HG03442 (cell line): Measurements from ENCODE around the gene DENND6B.
"Not testable (repeated sequence)": the region's sequence is repeated elsewhere in the genome, so short reads cannot be mapped to it uniquely, and the experiment has no call there.

Source experiments
- ATAC-seq: cut with Tn5 transposase; IDR thresholded peaks from one replicate; pipeline ENCODE4 v1.9.1; 2021; ENCODE audit warnings: mild to moderate bottlenecking, moderate library complexity; ENCODE audit not compliant: unreplicated experiment

Gene DENND6B

GRCh38 chr22:50339945-50340879, 13.4 kb upstream of the DENND6B start:
- ATAC-seq, result no peak

GRCh38 chr22:50338860-50339462, 12.1 kb upstream of the DENND6B start:
- ATAC-seq, result no peak

- ATAC-seq, result no peak
These were observed 11.3 kb upstream of the DENND6B start for GRCh38 chr22:50338042-50338573.

GRCh38 chr22:50337262-50338041, 10.6 kb upstream of the DENND6B start:
- no peak for ATAC-seq

- not testable (repeated sequence) for ATAC-seq
These were observed 7.6 kb upstream of the DENND6B start for GRCh38 chr22:50334433-50334832.

- no peak for ATAC-seq
These were observed 2.4 kb upstream of the DENND6B start for GRCh38 chr22:50329236-50329635.

- no peak for ATAC-seq
These were observed 853 bp upstream of the DENND6B start for GRCh38 chr22:50327711-50328019.

- ATAC-seq, result no peak
These were observed 422 bp downstream of the DENND6B start for GRCh38 chr22:50326225-50326955.

DNA sequence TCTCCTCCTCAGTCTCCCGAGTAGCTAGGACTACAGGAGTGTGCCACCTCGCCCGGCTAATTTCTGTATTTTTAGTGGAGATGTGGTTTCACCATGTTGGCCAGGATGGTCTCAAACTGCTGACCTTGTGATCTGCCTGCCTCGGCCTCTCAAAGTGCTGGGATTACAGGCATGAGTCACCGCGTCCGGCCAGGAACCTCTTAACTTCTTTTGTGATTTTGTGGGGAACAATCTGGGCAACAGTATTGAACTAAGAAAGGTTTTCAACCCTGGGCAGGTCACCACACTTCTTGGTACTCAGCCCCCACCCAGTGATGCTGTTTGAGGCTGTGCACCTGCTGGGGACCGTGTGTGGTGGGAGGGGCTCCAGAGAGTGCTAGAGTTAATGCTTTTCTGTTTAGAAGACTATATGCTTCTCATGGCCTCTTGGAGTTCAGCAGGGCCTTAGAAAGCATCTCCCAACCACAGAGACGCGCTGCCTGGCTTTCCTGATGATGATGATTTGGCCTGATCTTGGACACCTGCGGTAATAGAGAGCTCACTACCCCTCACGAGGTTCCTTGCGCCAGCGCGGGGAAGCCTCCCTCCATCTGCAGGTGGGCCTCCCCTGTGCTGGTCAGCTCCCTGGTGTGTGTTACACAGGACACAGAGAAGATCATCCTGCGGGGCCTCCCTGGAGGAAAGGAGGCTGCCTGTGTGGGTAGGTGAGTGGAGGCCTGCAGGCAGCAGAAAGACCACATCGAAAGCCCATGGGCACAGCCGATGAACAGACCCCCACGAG, 1.2 kb downstream of the DENND6B start:
- ATAC-seq, result no peak

DNA sequence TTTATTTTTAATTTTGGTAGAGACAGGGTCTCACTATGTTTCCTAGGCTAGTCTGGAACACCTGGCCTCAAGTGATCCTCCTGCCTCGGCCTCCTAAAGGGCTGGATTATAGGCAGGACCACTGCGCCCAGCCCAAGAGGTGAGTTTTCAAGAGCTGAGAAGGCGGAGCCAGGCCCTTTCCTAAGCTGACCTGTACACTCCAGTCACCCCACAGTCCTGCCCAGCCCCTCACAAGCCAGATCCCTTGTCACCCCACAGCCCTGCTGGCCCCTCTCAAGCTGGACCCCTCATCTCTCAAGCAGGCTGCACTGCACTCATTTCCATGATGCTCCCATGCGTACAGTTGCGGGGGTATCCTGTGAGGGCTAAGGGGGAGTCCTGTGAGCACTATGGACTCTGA, 2.9 kb downstream of the DENND6B start:
- no peak for ATAC-seq

- not testable (repeated sequence) for ATAC-seq
These were observed 4.3 kb downstream of the DENND6B start for GRCh38 chr22:50322382-50323104.

DNA sequence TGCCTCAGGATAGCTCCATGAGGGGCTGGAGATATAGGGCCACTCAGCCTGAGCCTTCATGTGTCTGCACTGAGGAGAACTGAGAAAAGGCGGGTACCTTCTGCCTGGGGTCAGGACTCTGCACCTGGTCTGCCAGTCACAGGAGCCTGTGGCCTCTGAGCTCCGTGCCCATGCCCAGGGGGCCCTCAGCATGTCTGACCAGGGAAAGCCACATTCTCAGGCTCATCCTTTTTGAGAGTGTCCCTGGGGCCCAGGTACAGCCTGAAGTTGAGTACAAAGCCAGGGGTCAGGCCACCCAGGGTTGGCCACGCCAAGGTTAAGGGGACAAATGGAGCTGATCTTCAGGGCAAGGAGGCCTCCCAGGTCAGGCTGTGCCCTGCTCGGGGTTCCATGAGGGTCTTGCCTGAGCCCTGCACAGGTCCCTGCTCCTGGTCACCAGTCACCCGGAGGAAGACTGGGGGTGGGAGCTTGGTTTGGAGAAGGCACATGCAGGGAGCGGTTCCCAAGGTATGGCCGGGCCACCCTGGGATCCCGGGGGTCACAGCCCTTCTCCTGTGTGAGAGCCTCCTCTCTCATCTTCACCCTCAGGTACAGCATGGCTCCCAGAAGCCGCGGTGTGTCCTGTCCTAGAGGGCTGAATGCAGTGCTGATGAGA, 6.0 kb downstream of the DENND6B start:
- ATAC-seq, result no peak

- ATAC-seq, result no peak
These were observed 6.7 kb downstream of the DENND6B start for GRCh38 chr22:50320116-50320515.

GRCh38 chr22:50319503-50319951, 7.3 kb downstream of the DENND6B start:
- ATAC-seq, result no peak

- no peak for ATAC-seq
These were observed 8.0 kb downstream of the DENND6B start for GRCh38 chr22:50318698-50319411.

DNA sequence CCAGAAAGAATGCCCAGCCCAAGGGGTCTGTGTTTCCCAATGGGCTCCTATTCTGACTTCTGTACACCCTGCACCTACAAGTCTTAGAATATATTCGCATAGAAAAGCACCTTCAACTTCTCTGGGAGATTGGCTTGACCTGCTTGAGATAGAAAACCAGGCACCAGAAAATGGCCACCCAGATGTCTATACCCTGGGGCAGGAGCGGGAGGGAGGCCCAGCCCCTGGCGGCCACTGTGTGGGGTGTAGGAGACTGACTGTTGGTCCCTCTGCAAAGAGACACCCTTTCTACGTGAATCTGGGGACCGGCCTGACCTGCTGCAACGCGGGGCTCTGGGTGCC, 8.5 kb downstream of the DENND6B start:
- no peak for ATAC-seq

GRCh38 chr22:50317674-50318073, 9.1 kb downstream of the DENND6B start:
- ATAC-seq, result no peak

DNA sequence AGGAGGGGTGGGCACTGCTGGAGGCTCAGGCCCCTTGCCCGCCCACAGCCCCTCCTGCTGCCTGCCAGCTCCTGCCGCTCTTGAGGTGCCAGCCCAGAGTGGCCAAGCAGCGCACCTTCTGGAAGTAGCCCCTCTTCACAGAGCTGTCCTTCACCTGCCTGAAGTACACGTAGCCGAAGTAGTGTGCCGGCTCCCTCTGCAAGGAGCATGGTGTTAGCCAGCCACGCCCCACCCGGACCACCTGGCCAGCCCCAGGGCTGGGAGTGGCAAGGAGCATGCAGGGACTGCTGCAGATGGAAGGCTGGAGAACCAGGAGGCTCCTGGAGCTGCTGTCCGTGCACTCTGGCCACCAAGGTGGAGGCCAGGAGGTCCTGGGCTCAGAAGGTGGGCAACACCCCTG, 9.6 kb downstream of the DENND6B start:
- ATAC-seq, result no peak
